ENCODE data around the gene BOLA3.
"Not testable (repeated sequence)": the region's sequence is repeated elsewhere in the genome, so short reads cannot be mapped to it uniquely, and the experiment has no call there.

Gene BOLA3

GRCh38 chr2:74147727-74148456 lies at the start of gene BOLA3:
Gene BOLA3 (minus strand): TSS chr2:74147912. CDS start chr2:74147874, 38 bp downstream.
- peak within 1 kb of the TSS; percentile 77 for H3K4me3 ChIP-seq (ENCODE audit: low read length)
- no peak for TF ChIP-seq ZNF274 (IDR thresholded peaks at IDR 0.05; ENCODE audit: low read depth, low read length)

- H3K4me3 ChIP-seq (ENCODE audit: low read length) = no peak overlapping the region
- no peak for TF ChIP-seq ZNF274 (IDR thresholded peaks at IDR 0.05; ENCODE audit: low read depth, low read length)
Observed at GRCh38 chr2:74197049-74197448, 49.3 kb upstream of the BOLA3 start.

- H3K4me3 ChIP-seq (ENCODE audit: low read length) = no peak overlapping the region
- no peak for TF ChIP-seq ZNF274 (IDR thresholded peaks at IDR 0.05; ENCODE audit: low read depth, low read length)
Observed at GRCh38 chr2:74194799-74195198, 47.1 kb upstream of the BOLA3 start.

GRCh38 chr2:74191596-74192380 lies 44.1 kb upstream of the BOLA3 start:
- no peak for TF ChIP-seq ZNF274 (IDR thresholded peaks at IDR 0.05; ENCODE audit: low read depth, low read length)
- H3K4me3 ChIP-seq (ENCODE audit: low read length) = no peak overlapping the region

- no peak overlapping the region for H3K4me3 ChIP-seq (ENCODE audit: low read length)
- no peak for TF ChIP-seq ZNF274 (IDR thresholded peaks at IDR 0.05; ENCODE audit: low read depth, low read length)
Observed at GRCh38 chr2:74188696-74189095, 41.0 kb upstream of the BOLA3 start.

- H3K4me3 ChIP-seq (ENCODE audit: low read length) = no peak overlapping the region
- TF ChIP-seq ZNF274 (IDR thresholded peaks at IDR 0.05; ENCODE audit: low read depth, low read length) = no peak
Observed at GRCh38 chr2:74188018-74188601, 40.4 kb upstream of the BOLA3 start.

- H3K4me3 ChIP-seq (ENCODE audit: low read length) = not testable (repeated sequence)
Observed at GRCh38 chr2:74186706-74187105, 39.0 kb upstream of the BOLA3 start.

GRCh38 chr2:74186038-74186437 lies 38.3 kb upstream of the BOLA3 start:
- TF ChIP-seq ZNF274 (IDR thresholded peaks at IDR 0.05; ENCODE audit: low read depth, low read length) = no peak
- peak overlapping the region; percentile 19; the same call in 1 of the 2 replicates for H3K4me3 ChIP-seq (ENCODE audit: low read length)

GRCh38 chr2:74183878-74184277 lies 36.2 kb upstream of the BOLA3 start:
- H3K4me3 ChIP-seq (ENCODE audit: low read length) = no peak overlapping the region
- TF ChIP-seq ZNF274 (IDR thresholded peaks at IDR 0.05; ENCODE audit: low read depth, low read length) = no peak

GRCh38 chr2:74181739-74182138 lies 34.0 kb upstream of the BOLA3 start:
- no peak for TF ChIP-seq ZNF274 (IDR thresholded peaks at IDR 0.05; ENCODE audit: low read depth, low read length)
- peak overlapping the region; percentile 37; the same call in 1 of the 2 replicates for H3K4me3 ChIP-seq (ENCODE audit: low read length)

- H3K4me3 ChIP-seq (ENCODE audit: low read length) = peak overlapping the region; percentile 83
- TF ChIP-seq ZNF274 (IDR thresholded peaks at IDR 0.05; ENCODE audit: low read depth, low read length) = no peak
Observed at GRCh38 chr2:74179063-74179865, 31.6 kb upstream of the BOLA3 start.

- peak within 1 kb of the TSS; percentile 83 for H3K4me3 ChIP-seq (ENCODE audit: low read length)
- no peak for TF ChIP-seq ZNF274 (IDR thresholded peaks at IDR 0.05; ENCODE audit: low read depth, low read length)
Observed at GRCh38 chr2:74178211-74179062, 30.7 kb upstream of the BOLA3 start, which contains the start of gene MOB1A. Gene MOB1A (minus strand): TSS chr2:74178879. CDS start chr2:74178674, 205 bp downstream.

- peak overlapping the region; percentile 83 for H3K4me3 ChIP-seq (ENCODE audit: low read length)
- no peak for TF ChIP-seq ZNF274 (IDR thresholded peaks at IDR 0.05; ENCODE audit: low read depth, low read length)
Observed at GRCh38 chr2:74177696-74178095, 30.0 kb upstream of the BOLA3 start.
